Measurements from ENCODE around the gene KRTAP21-2.

The KRTAP21-2 gene

GRCh38 chr21:30717105-30717504 lies 30.0 kb downstream of the KRTAP21-2 start:
- no peak overlapping the region for H3K14ac ChIP-seq (ENCODE audit: low read length)
- WGBS (ENCODE audit: extremely low coverage, insufficient coverage, insufficient read length), result no CpG with 5 or more reads among the region's 2 CpGs

GRCh38 chr21:30714946-30715345 lies 32.1 kb downstream of the KRTAP21-2 start:
- no peak overlapping the region for H4K8ac ChIP-seq (ENCODE audit: low read depth, low read length)
- no peaks in the 10 kb centered on the region for H3K79me1 ChIP-seq (ENCODE audit: low read length)
- no peak overlapping the region for H3K4me2 ChIP-seq (ENCODE audit: low read length)
- no peak overlapping the region for H3K4ac ChIP-seq (ENCODE audit: low read depth, low read length)
- no peaks in the 10 kb centered on the region for H3K9me3 ChIP-seq (ENCODE audit: insufficient read depth, low read depth, low read length)
- H2BK5ac ChIP-seq (ENCODE audit: low read depth, low read length, poor library complexity), result no peak overlapping the region
- no peak for DNase-seq
- H4K12ac ChIP-seq (ENCODE audit: low read depth, low read length), result no peak overlapping the region
- no peaks in the 10 kb centered on the region for H3K36me3 ChIP-seq (ENCODE audit: control insufficient read depth in 1 of 2, insufficient read depth in 2 of 2, low read length in 2 of 2)
- no peak overlapping the region for H2AK5ac ChIP-seq (ENCODE audit: low read length)
- H3K9ac ChIP-seq (ENCODE audit: low read length), result no peak overlapping the region
- H2BK120ac ChIP-seq (ENCODE audit: insufficient read depth, low read length, poor library complexity), result no peak overlapping the region
- H3K18ac ChIP-seq (ENCODE audit: low read length), result no peak overlapping the region
- H2AFZ ChIP-seq (ENCODE audit: insufficient read depth, low read length, poor library complexity), result no peak overlapping the region
- H3K79me2 ChIP-seq (ENCODE audit: control insufficient read depth, insufficient read depth, low read length, poor library complexity), result no peaks in the 10 kb centered on the region
- H3K4me3 ChIP-seq (ENCODE audit: low read depth, low read length), result no peak overlapping the region
- no peak overlapping the region for H4K91ac ChIP-seq (ENCODE audit: low read depth, low read length)
- WGBS (ENCODE audit: extremely low coverage, insufficient coverage, insufficient read length), result no CpG with 5 or more reads among the region's 2 CpGs
- H3K27ac ChIP-seq (ENCODE audit: low read depth, low read length), result no peak overlapping the region
- no peaks in the 10 kb centered on the region for H3K27me3 ChIP-seq (ENCODE audit: insufficient read depth, low read length)
- H2BK12ac ChIP-seq (ENCODE audit: low read length), result no peak overlapping the region
- no peak overlapping the region for H3K14ac ChIP-seq (ENCODE audit: low read length)
- H3K23ac ChIP-seq (ENCODE audit: low read length), result no peak overlapping the region
- H3K4me1 ChIP-seq (ENCODE audit: control insufficient read depth in 1 of 2, insufficient read depth in 2 of 2, low read length in 2 of 2), result no peaks in the 10 kb centered on the region

More at GRCh38 chr21:30717105-30717504, 30.0 kb downstream of the KRTAP21-2 start:
- no peaks in the 10 kb centered on the region for H3K9me3 ChIP-seq (ENCODE audit: insufficient read depth, low read depth, low read length)
- no peaks in the 10 kb centered on the region for H3K27me3 ChIP-seq (ENCODE audit: insufficient read depth, low read length)
- H2BK12ac ChIP-seq (ENCODE audit: low read length), result no peak overlapping the region
- no peak overlapping the region for H3K9ac ChIP-seq (ENCODE audit: low read length)
- no peak overlapping the region for H3K4me2 ChIP-seq (ENCODE audit: low read length)
- H3K79me2 ChIP-seq (ENCODE audit: control insufficient read depth, insufficient read depth, low read length, poor library complexity), result no peaks in the 10 kb centered on the region
- no peaks in the 10 kb centered on the region for H3K36me3 ChIP-seq (ENCODE audit: control insufficient read depth in 1 of 2, insufficient read depth in 2 of 2, low read length in 2 of 2)
- no peak overlapping the region for H2AK5ac ChIP-seq (ENCODE audit: low read length)
- H2AFZ ChIP-seq (ENCODE audit: insufficient read depth, low read length, poor library complexity), result no peak overlapping the region
- no peak overlapping the region for H3K27ac ChIP-seq (ENCODE audit: low read depth, low read length)
- no peak overlapping the region for H4K91ac ChIP-seq (ENCODE audit: low read depth, low read length)
- no peak overlapping the region for H4K12ac ChIP-seq (ENCODE audit: low read depth, low read length)
- H2BK120ac ChIP-seq (ENCODE audit: insufficient read depth, low read length, poor library complexity), result no peak overlapping the region
- no peak overlapping the region for H4K8ac ChIP-seq (ENCODE audit: low read depth, low read length)
- no peak overlapping the region for H3K4me3 ChIP-seq (ENCODE audit: low read depth, low read length)
- DNase-seq, result no peak
- no peaks in the 10 kb centered on the region for H3K4me1 ChIP-seq (ENCODE audit: control insufficient read depth in 1 of 2, insufficient read depth in 2 of 2, low read length in 2 of 2)
- no peak overlapping the region for H2BK5ac ChIP-seq (ENCODE audit: low read depth, low read length, poor library complexity)
- H3K4ac ChIP-seq (ENCODE audit: low read depth, low read length), result no peak overlapping the region
- H3K18ac ChIP-seq (ENCODE audit: low read length), result no peak overlapping the region
- no peaks in the 10 kb centered on the region for H3K79me1 ChIP-seq (ENCODE audit: low read length)
- H3K23ac ChIP-seq (ENCODE audit: low read length), result no peak overlapping the region

GRCh38 chr21:30714456-30714855 lies 32.6 kb downstream of the KRTAP21-2 start:
- DNase-seq, result no peak
- H2AK5ac ChIP-seq (ENCODE audit: low read length), result no peak overlapping the region
- H2AFZ ChIP-seq (ENCODE audit: insufficient read depth, low read length, poor library complexity), result no peak overlapping the region
- no peaks in the 10 kb centered on the region for H3K4me1 ChIP-seq (ENCODE audit: control insufficient read depth in 1 of 2, insufficient read depth in 2 of 2, low read length in 2 of 2)
- no peak overlapping the region for H3K4me2 ChIP-seq (ENCODE audit: low read length)
- no peak overlapping the region for H4K12ac ChIP-seq (ENCODE audit: low read depth, low read length)
- no peak overlapping the region for H3K14ac ChIP-seq (ENCODE audit: low read length)
- H2BK120ac ChIP-seq (ENCODE audit: insufficient read depth, low read length, poor library complexity), result no peak overlapping the region
- no CpG with 5 or more reads among the region's 3 CpGs for WGBS (ENCODE audit: extremely low coverage, insufficient coverage, insufficient read length)
- no peaks in the 10 kb centered on the region for H3K36me3 ChIP-seq (ENCODE audit: control insufficient read depth in 1 of 2, insufficient read depth in 2 of 2, low read length in 2 of 2)
- no peak overlapping the region for H3K4ac ChIP-seq (ENCODE audit: low read depth, low read length)
- no peak overlapping the region for H2BK5ac ChIP-seq (ENCODE audit: low read depth, low read length, poor library complexity)
- no peak overlapping the region for H3K18ac ChIP-seq (ENCODE audit: low read length)
- H3K4me3 ChIP-seq (ENCODE audit: low read depth, low read length), result no peak overlapping the region
- H3K9ac ChIP-seq (ENCODE audit: low read length), result no peak overlapping the region
- no peak overlapping the region for H3K23ac ChIP-seq (ENCODE audit: low read length)
- no peak overlapping the region for H3K27ac ChIP-seq (ENCODE audit: low read depth, low read length)
- no peaks in the 10 kb centered on the region for H3K79me2 ChIP-seq (ENCODE audit: control insufficient read depth, insufficient read depth, low read length, poor library complexity)
- H2BK12ac ChIP-seq (ENCODE audit: low read length), result no peak overlapping the region
- H4K91ac ChIP-seq (ENCODE audit: low read depth, low read length), result no peak overlapping the region
- H4K8ac ChIP-seq (ENCODE audit: low read depth, low read length), result no peak overlapping the region
- H3K9me3 ChIP-seq (ENCODE audit: insufficient read depth, low read depth, low read length), result no peaks in the 10 kb centered on the region
- no peaks in the 10 kb centered on the region for H3K27me3 ChIP-seq (ENCODE audit: insufficient read depth, low read length)
- H3K79me1 ChIP-seq (ENCODE audit: low read length), result no peaks in the 10 kb centered on the region

GRCh38 chr21:30713766-30714165 lies 33.3 kb downstream of the KRTAP21-2 start:
- no CpG with 5 or more reads among the region's 3 CpGs for WGBS (ENCODE audit: extremely low coverage, insufficient coverage, insufficient read length)

More at GRCh38 chr21:30713766-30714165, 33.3 kb downstream of the KRTAP21-2 start:
- H3K36me3 ChIP-seq (ENCODE audit: control insufficient read depth in 1 of 2, insufficient read depth in 2 of 2, low read length in 2 of 2), result no peaks in the 10 kb centered on the region
- H3K4me3 ChIP-seq (ENCODE audit: low read depth, low read length), result no peak overlapping the region
- H3K27me3 ChIP-seq (ENCODE audit: insufficient read depth, low read length), result no peaks in the 10 kb centered on the region
- no peaks in the 10 kb centered on the region for H3K79me1 ChIP-seq (ENCODE audit: low read length)
- no peak overlapping the region for H4K12ac ChIP-seq (ENCODE audit: low read depth, low read length)
- no peak overlapping the region for H4K91ac ChIP-seq (ENCODE audit: low read depth, low read length)
- no peaks in the 10 kb centered on the region for H3K4me1 ChIP-seq (ENCODE audit: control insufficient read depth in 1 of 2, insufficient read depth in 2 of 2, low read length in 2 of 2)
- DNase-seq, result no peak
- H4K8ac ChIP-seq (ENCODE audit: low read depth, low read length), result no peak overlapping the region
- H2AK5ac ChIP-seq (ENCODE audit: low read length), result no peak overlapping the region
- H2BK5ac ChIP-seq (ENCODE audit: low read depth, low read length, poor library complexity), result no peak overlapping the region
- H3K9me3 ChIP-seq (ENCODE audit: insufficient read depth, low read depth, low read length), result no peaks in the 10 kb centered on the region
- H3K18ac ChIP-seq (ENCODE audit: low read length), result no peak overlapping the region
- no peak overlapping the region for H3K14ac ChIP-seq (ENCODE audit: low read length)
- no peak overlapping the region for H3K4me2 ChIP-seq (ENCODE audit: low read length)
- H3K4ac ChIP-seq (ENCODE audit: low read depth, low read length), result no peak overlapping the region
- H2BK120ac ChIP-seq (ENCODE audit: insufficient read depth, low read length, poor library complexity), result no peak overlapping the region
- H2BK12ac ChIP-seq (ENCODE audit: low read length), result no peak overlapping the region
- H3K9ac ChIP-seq (ENCODE audit: low read length), result no peak overlapping the region
- no peak overlapping the region for H3K27ac ChIP-seq (ENCODE audit: low read depth, low read length)
- no peak overlapping the region for H3K23ac ChIP-seq (ENCODE audit: low read length)
- no peaks in the 10 kb centered on the region for H3K79me2 ChIP-seq (ENCODE audit: control insufficient read depth, insufficient read depth, low read length, poor library complexity)
- H2AFZ ChIP-seq (ENCODE audit: insufficient read depth, low read length, poor library complexity), result no peak overlapping the region
